CD14-positive monocyte (primary cell): ENCODE measurements around the gene CELSR1. TPM values are rescaled to one million over a fixed set of nuclear protein-coding genes. Genes with fewer than 3 reads are reported as not detected.

ENCODE experiments used
- DNase-seq, 3 donors: peaks; one replicate each; pipeline ENCODE4 v3.0.0-alpha.2; 2011 to 2022
- H2AFZ ChIP-seq: 2 replicates; pipeline ENCODE4 v1.6.0; 2012; ENCODE audit warnings: mild to moderate bottlenecking, low read depth, low read length, inconsistent platforms; ENCODE audit not compliant: insufficient read depth, poor library complexity, severe bottlenecking
- H3K27ac ChIP-seq, 2 donors: 1 replicate in 1 of 2; 2 replicates in 1 of 2; pipeline ENCODE4 v1.5.1; 2012 to 2013; ENCODE audit warnings: low read length in 2 of 2, control low read depth in 1 of 2, inconsistent platforms in 1 of 2, low read depth in 1 of 2, mild to moderate bottlenecking in 1 of 2
- H3K27me3 ChIP-seq, 2 donors: one replicate each; pipeline versions ENCODE4 v1.6.0 to v1.6.1; 2011 to 2013; ENCODE audit warnings: low read length in 2 of 2; ENCODE audit not compliant: control insufficient read depth in 2 of 2, insufficient read depth in 2 of 2
- H3K36me3 ChIP-seq, 2 donors: replicated peaks in 1 of 2; 1 replicate in 1 of 2; 2 replicates in 1 of 2; pipeline versions ENCODE4 v1.5.1 to v1.6.1; 2012 to 2013; ENCODE audit warnings: low read length in 2 of 2, control low read depth in 1 of 2, inconsistent platforms in 1 of 2, mild to moderate bottlenecking in 1 of 2; ENCODE audit not compliant: insufficient read depth in 2 of 2, control insufficient read depth in 1 of 2
- H3K4me1 ChIP-seq, 2 donors: 1 replicate in 1 of 2; 2 replicates in 1 of 2; pipeline versions ENCODE4 v1.5.1 to v1.6.1; 2012 to 2013; ENCODE audit warnings: low read length in 2 of 2, control low read depth in 1 of 2, inconsistent platforms in 1 of 2, mild to moderate bottlenecking in 1 of 2, moderate library complexity in 1 of 2; ENCODE audit not compliant: insufficient read depth in 2 of 2, control insufficient read depth in 1 of 2
- H3K4me2 ChIP-seq: replicated peaks from 2 replicates; pipeline ENCODE3; 2012; ENCODE audit warnings: low read length, moderate library complexity, mild to moderate bottlenecking; ENCODE audit not compliant: poor library complexity, severe bottlenecking; ENCODE audit errors: extremely low read depth
- H3K4me3 ChIP-seq, 3 experiments: fragments of 200-600 bp in 1 of 3; sonication (generic) in 1 of 3; replicated peaks in 1 of 3; 1 replicate in 2 of 3; 2 replicates in 1 of 3; pipeline ENCODE4 v1.5.1; 2011 to 2013; ENCODE audit warnings: low read length in 3 of 3, mild to moderate bottlenecking in 3 of 3, control low read depth in 2 of 3, low read depth in 2 of 3, inconsistent platforms in 1 of 3, moderate library complexity in 1 of 3
- H3K79me2 ChIP-seq: 2 replicates; pipeline ENCODE4 v1.6.0; 2012; ENCODE audit warnings: mild to moderate bottlenecking, control low read depth, inconsistent platforms, low read length, moderate library complexity; ENCODE audit not compliant: insufficient read depth
- H3K9ac ChIP-seq: 2 replicates; pipeline ENCODE4 v1.6.0; 2017; ENCODE audit warnings: low read length, mild to moderate bottlenecking; ENCODE audit not compliant: insufficient read depth, poor library complexity, severe bottlenecking
- H3K9me3 ChIP-seq, 2 donors: replicated peaks in 1 of 2; 1 replicate in 1 of 2; 2 replicates in 1 of 2; pipeline versions ENCODE4 v1.5.1 to v1.6.1; 2012 to 2013; ENCODE audit warnings: low read length in 2 of 2, control low read depth in 1 of 2; ENCODE audit not compliant: control insufficient read depth in 1 of 2, insufficient read depth in 1 of 2
- H4K20me1 ChIP-seq: 2 replicates; pipeline ENCODE4 v1.6.0; 2012; ENCODE audit warnings: mild to moderate bottlenecking, low read length, control low read depth, moderate library complexity; ENCODE audit not compliant: insufficient read depth
- H3K27ac Mint-ChIP-seq, 7 donors: one replicate each; pipeline ENCODE4 v1.8.0; 2020; ENCODE audit warnings: mild to moderate bottlenecking in 7 of 7, mixed read lengths in 7 of 7, moderate library complexity in 6 of 7, inconsistent platforms in 2 of 7
- H3K27me3 Mint-ChIP-seq, 3 donors: one replicate each; pipeline ENCODE4 v1.8.0; 2021 to 2022; ENCODE audit warnings: low read depth in 3 of 3, mild to moderate bottlenecking in 3 of 3, mixed read lengths in 3 of 3, moderate library complexity in 3 of 3, inconsistent platforms in 1 of 3
- H3K36me3 Mint-ChIP-seq, 2 donors: one replicate each; pipeline ENCODE4 v1.8.0; 2020; ENCODE audit warnings: mixed read lengths in 2 of 2, inconsistent platforms in 1 of 2, mild to moderate bottlenecking in 1 of 2
- H3K4me1 Mint-ChIP-seq: one replicate; pipeline ENCODE4 v1.8.0; 2020; ENCODE audit warnings: mild to moderate bottlenecking, mixed read lengths
- H3K4me3 Mint-ChIP-seq, 2 donors: one replicate each; pipeline ENCODE4 v1.8.0; 2020; ENCODE audit warnings: mild to moderate bottlenecking in 2 of 2, mixed read lengths in 2 of 2, moderate library complexity in 1 of 2
- H3K9me3 Mint-ChIP-seq, 7 donors: one replicate each; pipeline ENCODE4 v1.8.0; 2020 to 2022; ENCODE audit warnings: mixed read lengths in 7 of 7, mild to moderate bottlenecking in 6 of 7, moderate library complexity in 6 of 7, inconsistent platforms in 2 of 7
- CTCF ChIP-seq: fragments of 200-600 bp; IDR thresholded peaks from one replicate; pipeline ENCODE4 v1.8.0; 2022; ENCODE audit warnings: antibody characterized with exemption, mild to moderate bottlenecking
- WGBS: methylation state at CpG from one replicate; pipeline ENCODE4 v1.1.5; 2013; ENCODE audit warnings: missing lambda C conversion rate; ENCODE audit not compliant: insufficient coverage; 5-methylcytosine and 5-hydroxymethylcytosine counted together
- intact Hi-C, 2 donors: fragments of 100-400 bp; cut with micrococcal nuclease; formaldehyde crosslinking; loops; one replicate each; pipeline versions ENCODE4 v1.15.0 to v1.15.1; 2023
- polyA plus RNA-seq, 3 donors: library from polyadenylated mRNA; depleted of rRNA in 1 of 3; unstranded in 2 of 3; stranded (reverse) in 1 of 3; fragments of 300-500 nt in 2 of 3; fragments of >200 nt in 1 of 3; fragmentation: Illumina TruSeq in 2 of 3; gene quantifications; 1 replicate in 2 of 3; 2 replicates in 1 of 3; pipeline ENCODE4 v1.2.3, GENCODE V29; 2012 to 2021

CELSR1 gene
- polyA plus RNA-seq, 3 donors, result 0.16 TPM; not detected in 2

- Mint-ChIP-seq H3K9me3 (peaks cover 2 to 7% (median 5%) of the 10 kb centered on the region in 7 donors), H3K27ac (no peak overlapping the region), H3K27me3 (peaks cover 0 to 5% (median 1%) of the 10 kb centered on the region in 3 donors), H3K36me3 (no peaks in the 10 kb centered on the region), H3K4me3 (no peak overlapping the region), H3K4me1 (no peaks in the 10 kb centered on the region)
- Histone ChIP-seq H2AFZ (no peak overlapping the region), H3K27me3 (no peaks in the 10 kb centered on the region), H3K9me3 (peaks cover 0 to 4% of the 10 kb centered on the region in 2 donors), H3K36me3 (no peaks in the 10 kb centered on the region), H3K4me2 (no peak overlapping the region), H3K27ac (no peak overlapping the region), H4K20me1 (no peaks in the 10 kb centered on the region), H3K9ac (no peak overlapping the region), H3K4me3 (no peak overlapping the region), H3K4me1 (no peaks in the 10 kb centered on the region), H3K79me2 (no peaks in the 10 kb centered on the region)
- intact Hi-C loops, result no loop called here
- WGBS, result 98% methylated on average over 27 of the region's 27 CpGs
- no peak for DNase-seq
- no peak for TF ChIP-seq CTCF
Observed at GRCh38 chr22:46381731-46382130, 155.7 kb downstream of the CELSR1 start.

GRCh38 chr22:46381142-46381541 lies 156.3 kb downstream of the CELSR1 start:
- Mint-ChIP-seq H3K27ac (no peak overlapping the region), H3K27me3 (peaks cover 0 to 5% (median 1%) of the 10 kb centered on the region in 3 donors), H3K4me1 (no peaks in the 10 kb centered on the region), H3K9me3 (peaks cover 4 to 13% (median 11%) of the 10 kb centered on the region in 7 donors), H3K4me3 (no peak overlapping the region), H3K36me3 (no peaks in the 10 kb centered on the region)
- H3K27me3 ChIP-seq, result no peaks in the 10 kb centered on the region
- no peaks in the 10 kb centered on the region for H3K36me3 ChIP-seq
- WGBS, result 87% methylated on average over 4 of the region's 5 CpGs
- H3K4me1 ChIP-seq, result no peaks in the 10 kb centered on the region
- intact Hi-C loops, result no loop called here
- TF ChIP-seq CTCF, result no peak
- no peak overlapping the region for H3K9ac ChIP-seq
- H3K4me2 ChIP-seq, result no peak overlapping the region
- no peak for DNase-seq
- H2AFZ ChIP-seq, result no peak overlapping the region
- no peak overlapping the region for H3K4me3 ChIP-seq
- no peaks in the 10 kb centered on the region for H4K20me1 ChIP-seq
- H3K9me3 ChIP-seq, result peaks cover 0 to 8% of the 10 kb centered on the region in 2 donors
- H3K27ac ChIP-seq, result no peak overlapping the region
- H3K79me2 ChIP-seq, result no peaks in the 10 kb centered on the region
